Activated CD8-positive, alpha-beta memory T cell treated with anti-CD3 and anti-CD28 coated beads, Interleukin-2, amount 50 U/mL, for 4 hours (primary cell): ENCODE results near the gene CEACAM6.
"Not testable (repeated sequence)": the region's sequence is repeated elsewhere in the genome, so short reads cannot be mapped to it uniquely, and the experiment has no call there.

Source experiments
- DNase-seq: peaks from one replicate; pipeline ENCODE4 v3.0.0-alpha.2; 2020

CEACAM6 gene

DNA sequence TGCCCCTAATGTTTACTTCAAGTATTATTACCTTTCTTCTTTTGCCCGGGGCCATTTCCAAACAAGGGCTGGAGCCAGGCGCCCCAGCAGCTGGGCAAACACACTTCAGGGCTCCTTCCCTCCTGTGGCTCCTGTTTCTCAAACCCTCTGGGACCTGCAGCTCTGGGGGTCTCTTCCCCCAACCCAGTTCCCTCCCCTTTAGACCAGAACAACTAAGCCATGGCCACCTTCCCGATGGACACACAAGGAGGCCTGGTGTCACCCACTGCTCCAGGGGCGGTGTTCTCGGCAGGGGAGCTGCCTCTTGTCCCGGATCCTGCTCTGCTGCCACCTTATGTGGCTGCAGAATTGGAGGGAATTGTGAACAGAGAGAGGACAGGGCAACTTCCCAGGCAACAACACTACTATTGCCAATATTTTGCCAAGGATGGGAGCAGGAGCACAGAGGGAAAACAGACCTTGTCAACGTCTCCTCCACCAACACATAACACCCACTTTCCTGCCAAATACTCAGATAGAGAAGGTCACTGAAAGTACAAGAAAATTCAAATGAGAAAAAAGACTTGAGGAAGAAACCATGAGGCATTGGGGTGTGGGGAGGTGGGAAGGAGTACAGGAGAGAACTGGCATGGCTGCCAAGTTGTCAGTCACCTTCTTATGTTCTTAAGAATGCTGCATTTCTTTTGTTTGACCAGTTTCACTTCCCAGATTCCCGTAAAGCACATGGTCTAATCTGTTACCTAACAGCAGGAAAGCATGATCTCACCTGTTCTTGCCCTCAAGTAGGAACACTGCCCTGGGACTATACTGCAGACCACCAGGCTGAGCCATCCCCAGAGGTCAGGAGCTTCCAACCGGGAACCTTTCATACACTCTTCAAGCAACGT lies 4.8 kb upstream of the CEACAM6 start:
- DNase-seq = not testable (repeated sequence)

GRCh38 chr19:41753159-41753558 lies 2.2 kb upstream of the CEACAM6 start:
- DNase-seq = peak; percentile 82

GRCh38 chr19:41753936-41754529 lies 1.3 kb upstream of the CEACAM6 start:
- peak; percentile 76 for DNase-seq

DNA sequence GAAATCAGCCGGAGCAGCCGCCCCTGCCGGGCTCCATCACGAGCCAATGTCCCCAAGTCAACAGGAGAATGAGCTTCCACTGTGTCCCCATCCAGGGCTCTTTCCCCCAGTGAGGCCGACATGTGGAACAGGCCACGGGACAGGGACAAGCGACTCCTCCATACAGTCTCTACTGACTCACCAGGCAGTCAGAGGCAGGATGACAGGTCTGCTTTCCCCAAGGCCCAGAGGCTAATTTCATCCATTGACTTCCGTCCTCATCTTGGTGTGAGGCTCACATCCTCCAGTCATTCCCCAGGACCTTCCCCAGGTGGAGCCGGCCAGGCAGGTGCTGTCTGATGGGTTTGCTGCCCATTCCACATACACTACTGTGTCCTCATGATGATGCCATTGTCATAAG lies 3.5 kb downstream of the CEACAM6 start:
- no peak for DNase-seq

GRCh38 chr19:41767115-41767514 lies 11.8 kb downstream of the CEACAM6 start:
- no peak for DNase-seq

DNA sequence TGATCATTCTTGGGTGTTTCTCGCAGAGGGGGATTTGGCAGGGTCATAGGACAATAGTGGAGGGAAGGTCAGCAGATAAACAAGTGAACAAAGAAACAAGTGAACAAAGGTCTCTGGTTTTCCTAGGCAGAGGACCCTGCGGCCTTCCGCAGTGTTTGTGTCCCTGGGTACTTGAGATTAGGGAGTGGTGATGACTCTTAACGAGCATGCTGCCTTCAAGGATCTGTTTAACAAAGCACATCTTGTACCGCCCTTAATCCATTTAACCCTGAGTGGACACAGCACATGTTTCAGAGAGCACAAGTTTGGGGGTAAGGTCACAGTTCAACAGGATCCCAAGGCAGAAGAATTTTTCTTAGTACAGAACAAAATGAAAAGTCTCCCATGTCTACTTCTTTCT lies 12.8 kb downstream of the CEACAM6 start:
- DNase-seq = not testable (repeated sequence)

GRCh38 chr19:41769608-41770007 lies 14.3 kb downstream of the CEACAM6 start:
- DNase-seq = no peak

DNA sequence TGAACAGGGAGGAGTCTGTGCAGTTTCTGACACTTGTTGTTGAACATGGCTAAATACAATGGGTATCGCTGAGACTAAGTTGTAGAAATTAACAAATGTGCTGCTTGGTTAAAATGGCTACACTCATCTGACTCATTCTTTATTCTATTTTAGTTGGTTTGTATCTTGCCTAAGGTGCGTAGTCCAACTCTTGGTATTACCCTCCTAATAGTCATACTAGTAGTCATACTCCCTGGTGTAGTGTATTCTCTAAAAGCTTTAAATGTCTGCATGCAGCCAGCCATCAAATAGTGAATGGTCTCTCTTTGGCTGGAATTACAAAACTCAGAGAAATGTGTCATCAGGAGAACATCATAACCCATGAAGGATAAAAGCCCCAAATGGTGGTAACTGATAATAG lies 16.1 kb downstream of the CEACAM6 start:
- DNase-seq = no peak

GRCh38 chr19:41774515-41774980 lies 19.2 kb downstream of the CEACAM6 start:
- DNase-seq = peak; percentile 43

DNA sequence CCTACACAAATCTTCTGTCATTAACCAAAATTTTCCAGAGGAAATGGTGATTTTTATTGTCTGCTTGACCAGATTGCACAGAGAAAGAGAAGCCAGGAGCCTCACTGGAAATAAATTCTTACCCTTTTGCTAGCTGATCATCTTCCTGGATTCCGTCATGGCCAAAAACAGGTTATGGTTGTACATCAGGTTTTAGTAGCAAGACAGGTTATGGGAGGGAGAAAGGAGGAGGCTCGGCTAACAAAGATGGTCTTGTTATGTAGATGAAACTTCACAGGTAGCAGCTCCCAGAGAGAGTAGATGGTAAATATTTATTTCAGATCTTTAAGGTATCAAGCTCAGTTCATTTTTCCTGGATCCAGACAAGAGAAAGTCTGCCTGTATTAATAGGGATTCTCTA lies 21.4 kb downstream of the CEACAM6 start:
- no peak for DNase-seq

GRCh38 chr19:41783612-41784011 lies 28.3 kb downstream of the CEACAM6 start:
- no peak for DNase-seq

DNA sequence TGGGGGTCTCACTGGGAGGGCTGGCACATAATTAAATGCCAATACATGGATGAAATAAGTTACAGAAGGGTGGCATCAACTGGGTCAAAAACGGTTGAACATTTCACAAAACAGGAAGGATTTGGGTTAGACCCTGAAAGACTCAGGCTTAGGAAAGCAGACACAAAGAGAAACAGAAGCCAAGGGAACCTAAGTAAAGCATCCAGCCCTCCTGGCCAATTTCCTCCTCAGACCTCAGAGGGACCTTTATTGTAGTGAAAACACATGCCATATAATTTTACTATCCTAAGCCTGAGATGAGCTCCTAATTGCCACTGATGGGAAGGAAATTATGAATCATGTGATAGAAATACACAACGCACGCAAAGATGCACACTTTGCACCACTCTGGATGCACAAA lies 29.0 kb downstream of the CEACAM6 start:
- DNase-seq = no peak

DNA sequence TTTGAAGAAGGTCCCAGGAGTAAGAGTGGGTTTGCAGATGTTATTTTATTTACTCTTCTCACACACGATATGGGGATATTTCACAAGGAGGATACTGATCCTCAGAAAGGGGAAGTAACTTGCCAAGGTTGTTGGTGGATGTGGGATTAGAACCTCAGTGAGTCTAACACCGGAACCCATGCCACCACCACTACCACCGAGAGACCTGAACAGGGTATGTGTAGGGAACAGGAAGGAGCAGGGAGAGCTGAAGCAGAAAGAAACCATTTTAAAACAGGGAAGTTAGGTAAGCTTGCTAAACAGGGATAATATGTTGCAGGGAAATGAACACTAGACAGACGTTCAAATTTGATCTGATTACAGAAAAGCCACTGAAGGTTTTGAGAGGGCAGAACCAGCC lies 29.4 kb downstream of the CEACAM6 start:
- DNase-seq = no peak

- peak; percentile 68 for DNase-seq
These were observed 30.3 kb downstream of the CEACAM6 start for GRCh38 chr19:41785653-41786052.

- DNase-seq = no peak
These were observed 31.7 kb downstream of the CEACAM6 start for GRCh38 chr19:41787055-41787454.

GRCh38 chr19:41788518-41788917 lies 33.2 kb downstream of the CEACAM6 start:
- DNase-seq = not testable (repeated sequence)

DNA sequence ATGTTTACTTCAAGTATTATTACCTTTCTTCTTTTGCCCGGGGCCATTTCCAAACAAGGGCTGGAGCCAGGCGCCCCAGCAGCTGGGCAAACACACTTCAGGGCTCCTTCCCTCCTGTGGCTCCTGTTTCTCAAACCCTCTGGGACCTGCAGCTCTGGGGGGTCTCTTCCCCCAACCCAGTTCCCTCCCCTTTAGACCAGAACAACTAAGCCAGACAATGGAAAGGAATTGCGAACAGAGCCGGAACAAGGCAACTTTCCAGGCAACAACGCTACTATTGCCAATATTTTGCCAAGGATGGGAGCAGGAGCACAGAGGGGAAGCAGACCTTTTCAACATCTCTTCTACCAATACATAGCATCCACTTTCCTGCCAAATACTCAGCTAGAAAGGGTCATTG lies 33.7 kb downstream of the CEACAM6 start:
- DNase-seq = not testable (repeated sequence)

- DNase-seq = peak; percentile 66
These were observed 37.4 kb downstream of the CEACAM6 start for GRCh38 chr19:41792513-41793413.

GRCh38 chr19:41793414-41793727 lies 38.0 kb downstream of the CEACAM6 start:
- DNase-seq = no peak

GRCh38 chr19:41795031-41795461 lies 39.7 kb downstream of the CEACAM6 start:
- DNase-seq = peak; percentile 66

- no peak for DNase-seq
These were observed 41.0 kb downstream of the CEACAM6 start, which contains the start of gene CEACAM3 for GRCh38 chr19:41796362-41796761. Gene CEACAM3, plus strand, starts transcription at chr19:41796587. Its CDS starts 91 bp downstream, at chr19:41796678.

- no peak for DNase-seq
These were observed 41.6 kb downstream of the CEACAM6 start for GRCh38 chr19:41796901-41797300.

GRCh38 chr19:41799444-41800000 lies 44.2 kb downstream of the CEACAM6 start:
- no peak for DNase-seq
